BE2C (cell line): ENCODE results near the gene S100A2.

Experiments used
- DNase-seq: peaks from one replicate; pipeline ENCODE4 v3.0.0-alpha.2; 2020
- H3K27me3 ChIP-seq: fragments of 250-450 bp; sonication (Bioruptor Pico); 2 replicates; pipeline ENCODE4 v1.5.1; 2020; ENCODE audit warnings: mild to moderate bottlenecking
- H3K36me3 ChIP-seq: fragments of 250-450 bp; sonication (Bioruptor Pico); 2 replicates; pipeline ENCODE4 v1.5.1; 2020; ENCODE audit warnings: mild to moderate bottlenecking
- H3K4me1 ChIP-seq: fragments of 250-450 bp; sonication (Bioruptor Pico); 2 replicates; pipeline ENCODE4 v1.5.1; 2020
- H3K4me3 ChIP-seq: 2 replicates; pipeline ENCODE4 v1.5.1; 2011; ENCODE audit warnings: low read depth, low read length
- H3K9me3 ChIP-seq: fragments of 250-450 bp; sonication (Bioruptor Pico); 2 replicates; pipeline ENCODE4 v1.5.1; 2020
- CTCF ChIP-seq: IDR thresholded peaks from 2 replicates; pipeline ENCODE4 v1.5.1; 2012; ENCODE audit warnings: mild to moderate bottlenecking, low read depth, low read length

S100A2 gene

GRCh38 chr1:153608742-153609584 is 43.3 kb upstream of the S100A2 start:
- H3K9me3 ChIP-seq: no peaks in the 10 kb centered on the region
- no peak for DNase-seq
- no peak overlapping the region for H3K4me3 ChIP-seq
- peaks cover 19% of the 10 kb centered on the region for H3K4me1 ChIP-seq
- H3K27me3 ChIP-seq: no peaks in the 10 kb centered on the region
- no peaks in the 10 kb centered on the region for H3K36me3 ChIP-seq
- TF ChIP-seq CTCF: no peak

- H3K4me1 ChIP-seq: peaks cover 19% of the 10 kb centered on the region
- no peak for TF ChIP-seq CTCF
- no peaks in the 10 kb centered on the region for H3K9me3 ChIP-seq
- no peaks in the 10 kb centered on the region for H3K36me3 ChIP-seq
- no peaks in the 10 kb centered on the region for H3K27me3 ChIP-seq
- no peak overlapping the region for H3K4me3 ChIP-seq
- DNase-seq: no peak
Observed at GRCh38 chr1:153608089-153608682, 42.5 kb upstream of the S100A2 start.

- Histone ChIP-seq H3K4me3 (no peak overlapping the region), H3K4me1 (peaks cover 19% of the 10 kb centered on the region), H3K9me3 (no peaks in the 10 kb centered on the region), H3K36me3 (no peaks in the 10 kb centered on the region), H3K27me3 (no peaks in the 10 kb centered on the region)
- DNase-seq: no peak
- TF ChIP-seq CTCF: no peak
Observed at GRCh38 chr1:153607381-153607780, 41.7 kb upstream of the S100A2 start.

- Histone ChIP-seq H3K4me1 (peaks cover 19% of the 10 kb centered on the region), H3K36me3 (no peaks in the 10 kb centered on the region), H3K9me3 (no peaks in the 10 kb centered on the region), H3K27me3 (no peaks in the 10 kb centered on the region), H3K4me3 (no peak overlapping the region)
- no peak for TF ChIP-seq CTCF
- no peak for DNase-seq
Observed at GRCh38 chr1:153606194-153606593, 40.5 kb upstream of the S100A2 start.

GRCh38 chr1:153602749-153603148 is 37.1 kb upstream of the S100A2 start:
- no peaks in the 10 kb centered on the region for H3K9me3 ChIP-seq
- no peak for DNase-seq
- H3K36me3 ChIP-seq: no peaks in the 10 kb centered on the region
- no peak for TF ChIP-seq CTCF
- H3K27me3 ChIP-seq: no peaks in the 10 kb centered on the region
- no peak overlapping the region for H3K4me3 ChIP-seq
- peaks cover 4% of the 10 kb centered on the region; the same call in 1 of the 2 replicates for H3K4me1 ChIP-seq

GRCh38 chr1:153599847-153600246 is 34.2 kb upstream of the S100A2 start:
- TF ChIP-seq CTCF: no peak
- H3K27me3 ChIP-seq: no peaks in the 10 kb centered on the region
- H3K4me3 ChIP-seq: no peak overlapping the region
- H3K4me1 ChIP-seq: peaks cover 4% of the 10 kb centered on the region; the same call in 1 of the 2 replicates
- no peaks in the 10 kb centered on the region for H3K9me3 ChIP-seq
- DNase-seq: no peak
- no peaks in the 10 kb centered on the region for H3K36me3 ChIP-seq
